Measurements from ENCODE around the gene KDM6A.
"Not testable (repeated sequence)": the region's sequence is repeated elsewhere in the genome, so short reads cannot be mapped to it uniquely, and the experiment has no call there.

DNA sequence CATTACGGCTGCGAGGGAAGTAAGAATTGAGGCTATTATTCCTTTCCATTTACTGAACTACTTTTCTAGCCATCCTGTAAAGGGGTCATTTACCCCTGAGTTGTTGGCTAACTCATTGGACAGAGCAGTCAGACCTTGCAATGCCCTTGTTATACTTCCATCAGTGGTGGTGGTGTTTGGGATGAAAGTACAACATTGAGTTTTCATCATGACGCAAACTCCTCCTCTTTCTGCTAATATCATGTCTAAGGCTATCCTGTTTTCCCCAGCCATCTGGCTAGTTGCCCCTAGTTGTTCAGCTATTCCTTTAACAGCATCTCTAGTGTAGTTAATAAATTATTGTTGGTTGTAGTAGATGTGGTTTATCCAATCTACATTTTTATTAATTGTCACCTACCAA, 126.9 kb downstream of the KDM6A start:
- TF ChIP-seq, protein P1, sequence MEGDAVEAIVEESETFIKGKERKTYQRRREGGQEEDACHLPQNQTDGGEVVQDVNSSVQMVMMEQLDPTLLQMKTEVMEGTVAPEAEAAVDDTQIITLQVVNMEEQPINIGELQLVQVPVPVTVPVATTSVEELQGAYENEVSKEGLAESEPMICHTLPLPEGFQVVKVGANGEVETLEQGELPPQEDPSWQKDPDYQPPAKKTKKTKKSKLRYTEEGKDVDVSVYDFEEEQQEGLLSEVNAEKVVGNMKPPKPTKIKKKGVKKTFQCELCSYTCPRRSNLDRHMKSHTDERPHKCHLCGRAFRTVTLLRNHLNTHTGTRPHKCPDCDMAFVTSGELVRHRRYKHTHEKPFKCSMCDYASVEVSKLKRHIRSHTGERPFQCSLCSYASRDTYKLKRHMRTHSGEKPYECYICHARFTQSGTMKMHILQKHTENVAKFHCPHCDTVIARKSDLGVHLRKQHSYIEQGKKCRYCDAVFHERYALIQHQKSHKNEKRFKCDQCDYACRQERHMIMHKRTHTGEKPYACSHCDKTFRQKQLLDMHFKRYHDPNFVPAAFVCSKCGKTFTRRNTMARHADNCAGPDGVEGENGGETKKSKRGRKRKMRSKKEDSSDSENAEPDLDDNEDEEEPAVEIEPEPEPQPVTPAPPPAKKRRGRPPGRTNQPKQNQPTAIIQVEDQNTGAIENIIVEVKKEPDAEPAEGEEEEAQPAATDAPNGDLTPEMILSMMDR (conservative IDR thresholded peaks at IDR 0.05 in 1 of 2, IDR thresholded peaks at IDR 0.05 in 1 of 2; ENCODE audit: low read depth in 1 of 2, low read length in 2 of 2), result not testable (repeated sequence)
- not testable (repeated sequence) for TF ChIP-seq EZH2 (IDR thresholded peaks at IDR 0.05; ENCODE audit: low read length, missing control alignments)
